ENCODE results near the gene EVC. TPM values are rescaled to one million over a fixed set of nuclear protein-coding genes. Genes with fewer than 3 reads are reported as not detected.

The EVC gene
- total RNA-seq, 1 donor from 2014 or later: 41.4 TPM

GRCh38 chr4:5678977-5679376, 32.0 kb upstream of the EVC start:
- no peaks in the 10 kb centered on the region for H3K27me3 ChIP-seq (ENCODE audit: control insufficient read depth, insufficient read depth, low read length)
- DNase-seq (ENCODE audit: low read depth): no peak
- TF ChIP-seq, protein P1, sequence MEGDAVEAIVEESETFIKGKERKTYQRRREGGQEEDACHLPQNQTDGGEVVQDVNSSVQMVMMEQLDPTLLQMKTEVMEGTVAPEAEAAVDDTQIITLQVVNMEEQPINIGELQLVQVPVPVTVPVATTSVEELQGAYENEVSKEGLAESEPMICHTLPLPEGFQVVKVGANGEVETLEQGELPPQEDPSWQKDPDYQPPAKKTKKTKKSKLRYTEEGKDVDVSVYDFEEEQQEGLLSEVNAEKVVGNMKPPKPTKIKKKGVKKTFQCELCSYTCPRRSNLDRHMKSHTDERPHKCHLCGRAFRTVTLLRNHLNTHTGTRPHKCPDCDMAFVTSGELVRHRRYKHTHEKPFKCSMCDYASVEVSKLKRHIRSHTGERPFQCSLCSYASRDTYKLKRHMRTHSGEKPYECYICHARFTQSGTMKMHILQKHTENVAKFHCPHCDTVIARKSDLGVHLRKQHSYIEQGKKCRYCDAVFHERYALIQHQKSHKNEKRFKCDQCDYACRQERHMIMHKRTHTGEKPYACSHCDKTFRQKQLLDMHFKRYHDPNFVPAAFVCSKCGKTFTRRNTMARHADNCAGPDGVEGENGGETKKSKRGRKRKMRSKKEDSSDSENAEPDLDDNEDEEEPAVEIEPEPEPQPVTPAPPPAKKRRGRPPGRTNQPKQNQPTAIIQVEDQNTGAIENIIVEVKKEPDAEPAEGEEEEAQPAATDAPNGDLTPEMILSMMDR (IDR thresholded peaks at IDR 0.05; ENCODE audit: insufficient read depth, low read length, poor library complexity, severe bottlenecking): no peak
- H3K36me3 ChIP-seq (ENCODE audit: control insufficient read depth, insufficient read depth, low read length): no peaks in the 10 kb centered on the region
- no peak overlapping the region for H3K4me3 ChIP-seq (ENCODE audit: low read depth, low read length)

GRCh38 chr4:5683566-5683965, 27.4 kb upstream of the EVC start:
- Histone ChIP-seq H3K4me3 (ENCODE audit: low read depth, low read length) (no peak overlapping the region), H3K27me3 (ENCODE audit: control insufficient read depth, insufficient read depth, low read length) (no peaks in the 10 kb centered on the region), H3K36me3 (ENCODE audit: control insufficient read depth, insufficient read depth, low read length) (peaks cover 1% of the 10 kb centered on the region)
- DNase-seq (ENCODE audit: low read depth): no peak
- TF ChIP-seq, protein P1 (IDR thresholded peaks at IDR 0.05; ENCODE audit: insufficient read depth, low read length, poor library complexity, severe bottlenecking): no peak

DNA sequence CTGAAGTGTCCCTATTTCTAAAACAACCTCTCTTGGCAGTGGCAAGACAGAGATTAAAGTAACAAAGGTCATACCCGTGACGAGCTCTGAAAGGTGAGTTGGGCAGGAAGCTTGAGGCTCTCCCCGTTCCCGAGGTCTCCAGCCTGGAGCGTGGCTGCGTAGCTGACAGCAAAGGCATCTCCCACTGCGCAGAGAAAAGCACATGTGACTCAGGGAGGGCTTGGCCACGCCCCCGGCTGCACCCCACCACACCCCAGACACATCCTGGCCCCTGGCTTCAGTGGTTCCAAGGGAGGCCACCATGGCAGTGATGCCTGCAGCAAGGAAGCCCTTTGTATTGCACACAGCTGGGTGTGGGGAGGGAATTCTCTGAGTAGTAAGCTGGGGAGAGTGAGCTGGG, 25.7 kb upstream of the EVC start:
- TF ChIP-seq, protein P1 (IDR thresholded peaks at IDR 0.05; ENCODE audit: insufficient read depth, low read length, poor library complexity, severe bottlenecking): no peak
- Histone ChIP-seq H3K27me3 (ENCODE audit: control insufficient read depth, insufficient read depth, low read length) (no peaks in the 10 kb centered on the region), H3K36me3 (ENCODE audit: control insufficient read depth, insufficient read depth, low read length) (peaks cover 1% of the 10 kb centered on the region), H3K4me3 (ENCODE audit: low read depth, low read length) (no peak overlapping the region)
- DNase-seq (ENCODE audit: low read depth): no peak

DNA sequence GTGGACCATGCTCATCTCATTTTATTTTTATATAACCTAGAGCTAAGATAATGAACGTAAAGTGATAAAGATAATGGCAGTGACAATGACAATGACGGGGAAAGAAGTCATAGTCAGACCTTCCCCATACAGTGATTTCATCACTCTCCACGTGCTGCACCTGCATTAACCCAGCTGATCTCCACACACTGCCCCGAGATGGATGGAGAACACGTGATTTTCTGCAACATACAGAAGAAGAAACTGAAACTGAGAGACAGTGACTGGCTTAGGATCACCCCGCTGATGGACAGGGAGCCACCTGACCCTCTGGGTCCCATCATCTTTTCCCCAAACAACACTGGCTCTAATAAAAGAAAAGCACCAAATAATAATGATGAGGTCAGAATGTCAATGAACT, 24.7 kb upstream of the EVC start:
- no peak for DNase-seq (ENCODE audit: low read depth)
- TF ChIP-seq, protein P1 (IDR thresholded peaks at IDR 0.05; ENCODE audit: insufficient read depth, low read length, poor library complexity, severe bottlenecking): no peak
- no peak overlapping the region for H3K4me3 ChIP-seq (ENCODE audit: low read depth, low read length)
- H3K27me3 ChIP-seq (ENCODE audit: control insufficient read depth, insufficient read depth, low read length): no peaks in the 10 kb centered on the region
- peaks cover 1% of the 10 kb centered on the region for H3K36me3 ChIP-seq (ENCODE audit: control insufficient read depth, insufficient read depth, low read length)

DNA sequence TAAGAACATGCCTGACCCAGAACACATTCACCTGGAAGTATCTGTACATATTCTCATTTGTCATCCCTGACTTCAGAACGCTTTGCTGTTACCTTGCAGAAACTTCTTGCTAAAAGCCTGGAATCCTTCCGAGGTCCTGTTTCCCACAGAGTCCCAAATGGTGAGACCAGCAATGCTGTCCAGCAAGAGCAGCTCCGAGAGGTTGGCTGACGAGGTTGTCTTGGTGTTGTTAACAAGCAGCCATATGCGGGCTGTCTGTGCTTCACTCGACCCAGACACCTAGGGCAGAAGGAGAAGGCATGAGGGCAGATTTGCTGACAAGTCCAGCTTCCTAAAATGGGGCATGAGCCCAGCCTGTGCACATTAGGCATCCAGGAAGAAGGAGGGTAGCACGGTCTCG, 21.9 kb upstream of the EVC start:
- TF ChIP-seq, protein P1 (IDR thresholded peaks at IDR 0.05; ENCODE audit: insufficient read depth, low read length, poor library complexity, severe bottlenecking): no peak
- DNase-seq (ENCODE audit: low read depth): no peak
- Histone ChIP-seq H3K4me3 (ENCODE audit: low read depth, low read length) (no peak overlapping the region), H3K36me3 (ENCODE audit: control insufficient read depth, insufficient read depth, low read length) (peaks cover 1% of the 10 kb centered on the region), H3K27me3 (ENCODE audit: control insufficient read depth, insufficient read depth, low read length) (no peaks in the 10 kb centered on the region)

GRCh38 chr4:5691491-5692132, 19.4 kb upstream of the EVC start:
- TF ChIP-seq, protein P1 (IDR thresholded peaks at IDR 0.05; ENCODE audit: insufficient read depth, low read length, poor library complexity, severe bottlenecking): no peak
- no peaks in the 10 kb centered on the region for H3K27me3 ChIP-seq (ENCODE audit: control insufficient read depth, insufficient read depth, low read length)
- H3K4me3 ChIP-seq (ENCODE audit: low read depth, low read length): no peak overlapping the region
- no peak for DNase-seq (ENCODE audit: low read depth)
- no peaks in the 10 kb centered on the region for H3K36me3 ChIP-seq (ENCODE audit: control insufficient read depth, insufficient read depth, low read length)

Measured in kidney epithelial cell (primary cell).